RWPE2 (cell line): ENCODE data around the gene RETREG1.

Experiments used
- ATAC-seq: fragments of 200-7000 bp; cut with Tn5 transposase; 3 replicates; pipeline ENCODE4 v1.9.1; 2021; ENCODE audit warnings: low read depth
- DNase-seq: peaks from one replicate; pipeline ENCODE4 v3.0.0-alpha.2; 2020; ENCODE audit warnings: low spot score
- H3K27ac ChIP-seq: fragments of 450-650 bp; 2 replicates; pipeline ENCODE4 v1.5.1; 2017; ENCODE audit warnings: mild to moderate bottlenecking; ENCODE audit not compliant: poor library complexity, severe bottlenecking
- H3K27me3 ChIP-seq: fragments of 250-450 bp; sonication (Bioruptor Pico); 2 replicates; pipeline ENCODE4 v1.5.1; 2021; ENCODE audit warnings: mild to moderate bottlenecking, moderate library complexity; ENCODE audit not compliant: insufficient read depth, poor library complexity, severe bottlenecking
- H3K36me3 ChIP-seq: fragments of 250-450 bp; sonication (Bioruptor Pico); 2 replicates; pipeline ENCODE4 v1.5.1; 2020; ENCODE audit warnings: low read depth, mild to moderate bottlenecking, moderate library complexity
- H3K4me1 ChIP-seq: fragments of 250-450 bp; sonication (Bioruptor Pico); 2 replicates; pipeline ENCODE4 v1.5.1; 2021; ENCODE audit warnings: mild to moderate bottlenecking, moderate library complexity; ENCODE audit not compliant: insufficient read depth, poor library complexity, severe bottlenecking
- H3K4me3 ChIP-seq: fragments of 250-450 bp; sonication (Bioruptor Pico); 2 replicates; pipeline ENCODE4 v1.5.1; 2021; ENCODE audit warnings: mild to moderate bottlenecking, moderate library complexity; ENCODE audit not compliant: severe bottlenecking
- H3K9me3 ChIP-seq: fragments of 250-450 bp; sonication (Bioruptor Pico); 2 replicates; pipeline ENCODE4 v1.5.1; 2021; ENCODE audit warnings: mild to moderate bottlenecking, moderate library complexity; ENCODE audit not compliant: severe bottlenecking
- TF ChIP-seq, protein P1 (sequence below): fragments of 450-650 bp; IDR thresholded peaks from one replicate; pipeline ENCODE4 v1.5.1; 2017; ENCODE audit warnings: mild to moderate bottlenecking, moderate library complexity; ENCODE audit not compliant: poor library complexity, severe bottlenecking

Gene RETREG1

DNA sequence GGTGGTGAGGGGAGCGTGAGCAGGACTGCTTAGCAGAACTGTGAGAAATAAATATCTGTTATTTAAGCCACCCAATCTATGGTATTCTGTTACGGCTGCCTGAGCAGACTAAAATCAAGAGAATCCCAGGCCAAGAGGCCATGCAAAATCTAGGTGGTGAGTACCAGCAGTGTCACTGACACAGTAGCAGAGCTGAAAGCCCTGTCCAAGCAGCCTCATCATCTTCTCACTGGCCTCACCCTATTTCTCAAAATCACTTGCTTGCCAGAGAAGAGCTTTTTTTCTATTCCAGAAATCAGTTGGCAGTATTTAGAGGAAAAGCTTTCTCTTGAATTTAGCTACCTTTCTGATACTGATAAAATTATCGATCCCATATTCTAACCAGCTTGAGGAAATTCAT is 68.0 kb downstream of the RETREG1 start:
- Histone ChIP-seq H3K27me3 (no peaks in the 10 kb centered on the region), H3K27ac (no peak overlapping the region), H3K4me1 (peaks cover 9% of the 10 kb centered on the region), H3K4me3 (no peak overlapping the region), H3K36me3 (no peaks in the 10 kb centered on the region), H3K9me3 (no peaks in the 10 kb centered on the region)
- TF ChIP-seq, protein P1, sequence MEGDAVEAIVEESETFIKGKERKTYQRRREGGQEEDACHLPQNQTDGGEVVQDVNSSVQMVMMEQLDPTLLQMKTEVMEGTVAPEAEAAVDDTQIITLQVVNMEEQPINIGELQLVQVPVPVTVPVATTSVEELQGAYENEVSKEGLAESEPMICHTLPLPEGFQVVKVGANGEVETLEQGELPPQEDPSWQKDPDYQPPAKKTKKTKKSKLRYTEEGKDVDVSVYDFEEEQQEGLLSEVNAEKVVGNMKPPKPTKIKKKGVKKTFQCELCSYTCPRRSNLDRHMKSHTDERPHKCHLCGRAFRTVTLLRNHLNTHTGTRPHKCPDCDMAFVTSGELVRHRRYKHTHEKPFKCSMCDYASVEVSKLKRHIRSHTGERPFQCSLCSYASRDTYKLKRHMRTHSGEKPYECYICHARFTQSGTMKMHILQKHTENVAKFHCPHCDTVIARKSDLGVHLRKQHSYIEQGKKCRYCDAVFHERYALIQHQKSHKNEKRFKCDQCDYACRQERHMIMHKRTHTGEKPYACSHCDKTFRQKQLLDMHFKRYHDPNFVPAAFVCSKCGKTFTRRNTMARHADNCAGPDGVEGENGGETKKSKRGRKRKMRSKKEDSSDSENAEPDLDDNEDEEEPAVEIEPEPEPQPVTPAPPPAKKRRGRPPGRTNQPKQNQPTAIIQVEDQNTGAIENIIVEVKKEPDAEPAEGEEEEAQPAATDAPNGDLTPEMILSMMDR = no peak
- DNase-seq (no peak), ATAC-seq (no peak)

DNA sequence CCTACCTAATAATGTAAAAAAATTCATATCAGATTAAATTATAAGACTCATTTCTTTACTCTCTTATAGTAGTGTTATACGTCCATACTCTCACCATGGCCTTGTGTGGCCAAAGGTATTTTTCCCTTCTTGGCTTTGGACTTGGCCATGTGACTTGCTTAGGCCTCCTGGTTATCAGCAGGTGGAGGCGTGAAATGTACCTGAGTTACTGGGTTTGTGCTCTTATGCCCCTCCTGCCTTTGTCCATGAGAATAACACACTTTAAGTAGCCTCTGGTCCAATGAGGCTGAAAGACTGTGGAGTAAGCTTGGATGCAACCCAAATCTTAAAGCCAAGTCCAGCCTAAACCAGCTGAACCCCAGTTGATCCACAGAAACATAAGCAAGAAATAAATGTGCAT is 68.7 kb downstream of the RETREG1 start:
- DNase-seq = no peak
- Histone ChIP-seq H3K9me3 (no peaks in the 10 kb centered on the region), H3K36me3 (no peaks in the 10 kb centered on the region), H3K4me3 (no peak overlapping the region), H3K27me3 (no peaks in the 10 kb centered on the region), H3K4me1 (peaks cover 9% of the 10 kb centered on the region), H3K27ac (no peak overlapping the region)
- TF ChIP-seq, protein P1 = no peak
- no peak for ATAC-seq

DNA sequence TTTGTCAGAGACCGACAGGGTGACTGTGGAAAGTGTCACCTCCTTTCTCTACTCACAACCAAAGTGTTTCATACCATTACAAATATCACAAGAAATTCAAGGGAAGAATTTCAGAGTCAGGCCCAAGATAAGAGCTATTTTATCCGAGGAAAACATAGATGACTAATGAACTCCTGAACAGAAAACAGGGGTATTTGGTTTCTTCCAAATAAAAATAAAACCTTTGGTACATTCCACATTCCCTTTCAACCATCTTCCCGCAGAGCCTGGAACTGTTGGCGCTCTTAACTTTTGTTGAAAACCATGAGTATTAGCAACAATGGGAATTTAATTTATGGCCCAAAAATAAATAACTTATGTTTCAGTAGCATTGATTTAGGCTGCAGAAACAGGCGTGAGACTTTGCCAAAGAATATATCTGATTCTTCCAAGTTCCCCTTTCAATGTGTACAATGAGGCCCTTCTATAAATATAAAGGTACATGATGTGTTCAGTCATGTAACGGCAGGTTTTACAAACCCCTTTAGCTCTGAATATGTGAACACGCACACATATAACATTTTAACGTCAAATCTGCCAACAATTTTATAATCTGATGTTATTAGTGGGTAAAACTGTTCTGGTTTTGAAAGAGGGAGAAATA is 69.5 kb downstream of the RETREG1 start:
- DNase-seq = no peak
- Histone ChIP-seq H3K27me3 (no peaks in the 10 kb centered on the region), H3K9me3 (no peaks in the 10 kb centered on the region), H3K4me3 (no peak overlapping the region), H3K36me3 (no peaks in the 10 kb centered on the region), H3K4me1 (peaks cover 9% of the 10 kb centered on the region), H3K27ac (no peak overlapping the region)
- ATAC-seq = no peak
- TF ChIP-seq, protein P1 = no peak

DNA sequence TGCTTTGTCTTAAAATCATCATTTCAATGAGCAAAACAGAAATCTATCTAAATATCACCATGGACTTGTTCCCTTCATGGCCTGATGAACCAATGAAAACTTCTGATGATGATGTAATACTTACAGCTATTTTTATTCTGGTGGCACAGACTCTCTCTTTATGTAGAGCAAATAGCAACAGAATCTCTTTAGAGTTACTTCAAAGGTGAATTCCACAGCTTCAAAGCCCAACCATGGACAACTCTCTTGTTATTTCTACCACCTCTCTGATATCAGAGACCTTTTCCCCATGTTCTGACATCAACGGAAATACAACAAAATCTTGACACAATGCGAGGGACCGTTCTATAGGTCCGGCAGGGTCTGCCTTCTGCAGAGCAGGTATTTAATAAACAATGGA is 70.1 kb downstream of the RETREG1 start:
- DNase-seq = no peak
- no peak overlapping the region for H3K4me3 ChIP-seq

More for the DNA sequence above, 70.1 kb downstream of the RETREG1 start:
- H3K27me3 ChIP-seq = no peaks in the 10 kb centered on the region
- peaks cover 9% of the 10 kb centered on the region for H3K4me1 ChIP-seq
- H3K9me3 ChIP-seq = no peaks in the 10 kb centered on the region
- H3K27ac ChIP-seq = no peak overlapping the region
- H3K36me3 ChIP-seq = no peaks in the 10 kb centered on the region
- no peak for ATAC-seq
- TF ChIP-seq, protein P1 = no peak
